NCI-H146 (cell line): Measurements from ENCODE around the gene CLIP3.
"Not testable (repeated sequence)": the region's sequence is repeated elsewhere in the genome, so short reads cannot be mapped to it uniquely, and the experiment has no call there.

ENCODE experiments used
- DNase-seq: peaks from one replicate; lab custom pipeline; 2025; lab: John Stamatoyannopoulos, UW

Gene CLIP3

DNA sequence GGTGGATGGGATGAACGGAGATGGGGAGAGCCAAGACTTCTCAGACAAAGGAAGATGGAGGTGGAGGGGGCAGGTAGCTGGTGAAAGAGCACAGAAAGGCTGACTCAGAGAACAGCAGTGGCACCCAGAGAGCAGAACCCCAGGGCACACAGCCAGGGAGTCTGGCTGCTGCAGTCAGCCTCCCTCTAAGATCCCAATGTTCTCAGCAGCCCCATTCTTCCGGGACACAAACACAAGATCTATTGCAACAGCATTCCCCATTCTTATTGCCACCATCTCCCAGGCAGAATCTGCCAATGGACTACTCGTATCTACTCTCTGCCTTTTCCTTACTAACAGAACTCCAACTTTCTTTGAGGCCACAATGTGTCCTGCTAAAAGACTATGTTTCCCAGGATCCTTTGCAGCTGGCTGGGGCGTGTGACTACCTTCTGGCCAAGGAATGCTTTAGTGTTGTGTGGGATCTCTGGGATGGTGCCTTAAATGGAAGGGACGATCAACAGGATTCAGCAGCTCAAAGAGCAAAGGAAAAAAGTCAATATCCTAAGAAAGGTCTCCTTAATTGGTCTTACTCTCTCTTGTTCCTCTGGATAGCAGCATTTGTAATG, 13.9 kb upstream of the CLIP3 start:
- DNase-seq: no peak

DNA sequence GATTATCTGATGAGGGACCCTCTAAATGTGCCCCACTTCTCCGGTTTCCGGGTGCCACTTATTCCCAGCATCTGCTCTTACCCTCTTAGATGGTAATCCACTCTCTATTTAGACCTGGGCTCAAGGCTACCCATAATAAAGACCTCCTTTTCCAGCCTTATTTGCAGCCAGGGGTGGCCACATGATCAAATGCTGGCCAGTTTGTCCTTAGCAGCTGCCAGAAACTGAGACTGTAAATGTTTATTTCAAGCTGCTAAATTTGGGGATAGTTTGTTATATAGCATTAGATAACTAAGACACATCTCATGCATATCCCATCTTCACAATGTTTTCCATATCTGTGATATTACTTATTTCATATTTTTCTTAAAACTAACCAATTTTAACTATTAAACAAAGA, 11.3 kb upstream of the CLIP3 start:
- no peak for DNase-seq

DNA sequence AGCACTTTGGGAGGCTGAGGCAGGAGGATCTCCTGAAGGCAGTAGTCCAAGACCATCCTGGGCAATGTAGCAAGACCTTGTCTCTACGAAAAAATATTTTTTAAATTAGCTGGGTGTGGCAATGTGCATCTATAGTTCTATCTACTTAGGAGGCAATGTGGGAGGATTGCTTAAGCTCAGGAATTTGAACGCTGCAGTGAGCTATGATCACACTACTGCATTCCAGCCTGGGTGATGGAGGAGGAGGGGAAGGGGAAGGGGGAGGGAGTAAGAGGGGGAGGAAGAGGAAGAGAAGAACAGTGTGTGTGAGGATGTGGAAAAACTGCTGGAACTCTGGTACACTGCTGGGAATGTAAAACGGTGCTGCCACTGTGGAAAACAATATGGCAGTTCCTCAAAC, 9.2 kb upstream of the CLIP3 start:
- no peak for DNase-seq

DNA sequence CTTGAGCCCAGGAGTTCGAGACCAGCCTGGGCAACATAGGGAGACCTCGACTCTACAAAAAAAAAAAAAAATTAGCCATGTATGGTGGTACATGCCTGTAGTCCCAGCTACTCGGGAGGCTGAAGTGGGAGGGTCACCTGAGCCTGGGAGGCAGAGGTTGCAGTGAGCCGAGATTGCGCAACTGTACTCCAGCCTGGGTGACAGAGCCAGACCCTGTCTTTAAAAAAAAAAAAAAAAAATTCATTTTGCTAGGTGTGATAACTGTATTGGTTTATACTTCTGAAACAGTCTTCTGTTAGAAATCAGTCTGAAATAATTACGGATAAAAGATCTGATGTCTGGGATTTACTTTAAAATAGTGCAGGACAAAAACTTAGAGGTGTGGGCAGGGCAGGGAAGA, 8.4 kb upstream of the CLIP3 start:
- not testable (repeated sequence) for DNase-seq

DNA sequence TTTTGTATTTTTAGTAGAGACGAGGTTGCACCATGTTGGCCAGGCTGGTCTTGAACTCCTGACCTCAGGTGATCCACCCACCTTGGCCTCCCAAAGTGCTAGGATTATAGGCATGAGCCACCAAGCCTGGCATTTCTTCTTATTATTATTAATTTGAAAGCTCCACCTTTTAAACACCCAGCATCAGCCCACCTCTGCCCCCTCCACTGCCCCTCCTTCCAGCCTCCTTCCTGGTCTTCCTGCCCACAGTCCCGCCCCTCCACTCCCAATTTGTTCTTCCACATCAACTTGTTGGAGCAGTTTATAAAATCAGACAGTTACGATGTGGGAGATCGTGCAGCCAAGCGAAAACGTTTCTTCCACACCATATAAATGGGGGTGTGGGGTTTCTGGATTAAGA, 7.8 kb upstream of the CLIP3 start:
- no peak for DNase-seq

DNA sequence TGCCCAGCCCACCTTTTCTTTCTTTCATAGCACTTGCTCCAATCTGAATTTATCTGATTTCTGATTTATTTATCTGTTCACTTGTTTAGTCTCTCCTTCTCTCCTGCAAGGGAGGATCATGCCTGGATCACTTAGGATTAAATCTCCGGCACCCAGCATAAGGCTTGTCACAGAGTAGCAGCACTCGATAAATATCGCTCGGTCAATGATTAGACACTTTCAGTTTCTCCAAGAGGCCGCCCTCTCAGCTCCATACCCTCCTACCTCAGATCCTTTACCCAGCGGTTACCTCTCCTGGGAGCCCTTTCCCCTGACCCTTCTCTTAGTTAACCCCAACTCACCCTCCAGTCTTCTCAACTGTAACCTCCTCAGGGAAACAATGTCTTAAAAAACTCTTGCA, 1.4 kb downstream of the CLIP3 start:
- DNase-seq: no peak

DNA sequence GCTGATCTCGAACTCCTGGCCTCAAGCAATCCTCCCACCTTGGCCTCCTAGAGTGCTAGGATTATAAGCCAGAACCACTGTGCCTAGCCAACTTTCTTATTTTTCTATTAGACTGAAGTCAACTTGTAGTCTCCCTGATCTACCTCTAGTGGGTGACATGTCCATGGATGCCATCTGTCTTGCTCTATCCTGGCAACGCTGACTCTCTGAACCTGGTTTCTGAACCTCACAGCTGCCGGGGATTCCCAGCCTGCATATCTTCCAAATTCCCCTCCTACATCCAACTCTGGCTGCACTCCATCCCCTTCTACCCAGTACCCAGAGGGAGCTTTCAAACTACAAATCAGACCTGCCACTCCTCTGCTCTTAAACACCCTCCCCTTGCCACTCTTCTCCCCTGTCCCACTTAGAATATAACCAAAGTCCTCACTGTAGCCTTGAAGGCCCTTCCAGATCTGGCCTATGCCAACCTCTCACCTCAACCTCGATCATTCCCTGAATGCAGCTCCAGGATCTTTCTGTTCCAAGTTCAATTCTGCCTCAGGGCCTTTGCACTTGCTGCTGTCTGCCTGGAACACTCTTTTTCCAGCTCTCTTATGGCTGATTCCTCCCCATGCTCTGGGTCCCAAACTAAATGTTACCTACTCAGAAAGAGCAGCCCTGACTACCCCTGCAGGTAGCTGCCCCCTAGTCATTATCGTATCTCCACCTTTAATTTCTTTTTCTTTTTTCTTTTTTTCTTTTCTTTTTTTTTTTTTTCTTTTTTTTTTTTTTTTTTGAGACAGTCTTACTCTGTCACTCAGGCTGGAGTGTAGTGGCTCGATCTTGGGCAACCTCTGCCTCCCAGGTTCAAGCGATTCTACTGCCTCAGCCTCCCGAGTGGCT, 2.2 kb downstream of the CLIP3 start:
- DNase-seq: no peak

DNA sequence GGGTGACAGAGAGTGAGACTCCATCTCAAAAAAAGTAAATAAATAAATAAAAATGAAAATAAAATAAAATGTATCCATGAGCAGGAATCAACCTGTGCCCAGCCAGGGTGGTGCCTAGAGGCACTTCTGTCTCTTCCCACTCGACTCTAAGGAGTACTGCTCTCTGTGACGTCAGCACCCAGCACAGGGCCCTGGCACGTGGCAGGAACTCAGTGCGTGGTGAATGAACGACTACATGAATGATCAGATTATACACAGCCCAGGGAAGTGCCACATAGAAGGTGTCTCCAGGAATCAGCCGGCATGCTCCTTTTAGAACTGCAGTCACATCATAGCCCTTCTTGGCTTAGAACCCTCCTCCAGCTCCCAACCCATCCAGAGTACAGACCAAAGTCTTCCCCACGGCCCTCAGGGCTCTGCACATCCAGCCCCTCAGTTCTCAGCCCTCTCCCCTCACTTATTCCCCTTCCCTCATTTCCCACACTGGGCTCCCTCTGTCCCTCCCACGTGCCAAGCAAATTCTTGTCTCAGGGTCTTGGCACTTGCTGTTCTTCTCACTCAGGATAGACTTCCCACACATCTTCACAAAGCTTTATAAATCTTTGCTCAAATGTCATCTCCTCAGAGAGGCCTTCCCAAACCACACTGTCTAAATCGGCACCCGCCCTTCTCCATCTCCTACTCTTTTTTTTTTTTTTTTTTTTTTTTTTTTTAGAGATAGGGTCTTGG, 4.2 kb downstream of the CLIP3 start:
- DNase-seq: no peak

DNA sequence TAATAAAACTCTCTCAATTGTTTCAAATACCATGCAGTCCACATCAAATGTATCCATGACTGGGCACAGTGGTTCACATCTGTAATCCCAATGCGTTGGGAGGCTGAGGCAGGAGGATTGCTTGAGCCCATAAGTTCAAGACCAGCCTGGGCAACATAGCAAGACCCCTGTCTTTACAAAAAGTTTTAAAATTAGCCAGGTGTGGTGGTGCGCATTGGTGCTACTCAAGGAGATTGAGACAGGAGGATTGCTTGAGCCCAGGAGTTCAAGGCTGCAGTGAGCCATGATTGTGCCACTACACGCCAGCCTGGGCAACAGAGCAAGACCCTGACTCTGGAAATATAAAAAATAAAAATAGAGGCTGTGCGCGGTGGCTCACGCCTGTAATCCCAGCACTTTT, 5.0 kb downstream of the CLIP3 start:
- DNase-seq: no peak

DNA sequence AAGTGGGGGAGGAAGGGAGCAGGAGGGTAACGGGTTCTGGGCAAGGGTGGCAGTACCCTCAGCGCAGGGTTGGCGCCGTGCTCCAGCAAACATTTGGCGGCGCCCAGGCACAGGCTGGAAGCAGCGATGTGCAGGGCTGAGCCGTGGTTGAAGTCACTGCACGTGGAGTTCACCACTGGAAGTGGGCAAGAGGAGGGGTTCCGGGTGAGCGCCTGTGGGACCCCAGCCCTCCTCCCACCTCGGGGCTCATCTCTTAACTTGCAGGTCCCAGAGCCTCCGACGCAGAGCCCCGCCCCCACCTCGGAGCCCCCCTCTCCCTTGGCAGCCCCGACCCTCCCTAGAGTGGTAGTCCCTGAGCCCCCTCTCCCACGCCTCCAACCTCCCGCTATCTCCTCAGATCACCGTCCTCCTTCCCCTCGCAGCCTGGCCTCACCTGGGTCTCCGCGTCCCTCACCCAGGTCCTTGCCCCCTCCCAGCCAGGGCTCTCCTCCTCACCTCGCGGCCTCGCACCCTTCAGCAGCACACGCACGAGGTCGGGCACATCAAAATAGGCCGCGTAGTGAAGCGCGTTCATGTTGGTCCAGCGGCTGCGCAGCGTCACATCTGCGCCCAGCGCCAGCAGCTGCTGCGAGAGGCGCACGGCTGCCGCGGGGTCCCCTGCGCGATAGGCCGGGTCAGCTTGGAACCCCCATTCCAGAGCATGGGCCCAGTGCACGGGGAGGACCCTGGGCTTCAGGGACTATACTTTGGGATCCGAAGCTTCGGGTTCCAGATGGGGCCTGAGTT, 6.4 kb downstream of the CLIP3 start:
- DNase-seq: no peak

DNA sequence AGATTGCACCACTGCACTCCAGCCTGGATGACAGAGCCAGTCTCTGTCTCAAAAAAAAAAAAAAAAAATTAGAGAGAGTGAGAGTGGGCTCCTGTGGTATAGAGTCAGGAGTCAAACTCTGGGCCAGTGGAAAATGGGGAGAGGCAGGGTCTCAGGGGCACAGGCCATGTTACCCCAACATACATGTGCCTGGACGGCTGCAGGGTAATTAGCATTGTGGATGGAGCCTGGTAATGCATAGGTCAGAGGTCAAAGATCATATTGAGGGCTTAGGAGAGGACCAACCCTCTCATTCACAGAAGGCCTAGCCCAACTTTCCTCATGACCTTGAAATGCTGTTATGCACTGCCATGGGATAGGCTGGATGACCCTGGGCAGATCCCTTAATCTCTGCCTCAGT, 7.1 kb downstream of the CLIP3 start:
- DNase-seq: no peak

DNA sequence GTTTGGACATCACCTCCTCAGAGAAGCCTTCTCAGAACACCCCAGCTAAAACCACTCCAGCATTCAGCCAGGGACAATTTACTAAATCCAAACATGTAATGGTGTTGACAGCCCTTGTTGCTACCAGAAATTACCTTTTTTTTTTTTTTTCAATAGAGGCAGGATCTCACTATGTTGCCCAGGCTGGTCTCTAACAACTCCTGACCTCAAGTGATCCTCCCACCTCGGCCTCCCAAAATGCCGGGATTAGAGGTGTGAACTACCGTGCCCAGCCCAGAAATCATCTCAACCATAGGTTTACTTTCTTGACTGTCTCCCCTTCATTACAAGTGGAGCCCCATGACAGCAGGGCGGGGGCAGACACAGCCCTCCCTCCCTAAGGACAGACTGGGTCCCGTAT, 9.2 kb downstream of the CLIP3 start:
- DNase-seq: no peak

DNA sequence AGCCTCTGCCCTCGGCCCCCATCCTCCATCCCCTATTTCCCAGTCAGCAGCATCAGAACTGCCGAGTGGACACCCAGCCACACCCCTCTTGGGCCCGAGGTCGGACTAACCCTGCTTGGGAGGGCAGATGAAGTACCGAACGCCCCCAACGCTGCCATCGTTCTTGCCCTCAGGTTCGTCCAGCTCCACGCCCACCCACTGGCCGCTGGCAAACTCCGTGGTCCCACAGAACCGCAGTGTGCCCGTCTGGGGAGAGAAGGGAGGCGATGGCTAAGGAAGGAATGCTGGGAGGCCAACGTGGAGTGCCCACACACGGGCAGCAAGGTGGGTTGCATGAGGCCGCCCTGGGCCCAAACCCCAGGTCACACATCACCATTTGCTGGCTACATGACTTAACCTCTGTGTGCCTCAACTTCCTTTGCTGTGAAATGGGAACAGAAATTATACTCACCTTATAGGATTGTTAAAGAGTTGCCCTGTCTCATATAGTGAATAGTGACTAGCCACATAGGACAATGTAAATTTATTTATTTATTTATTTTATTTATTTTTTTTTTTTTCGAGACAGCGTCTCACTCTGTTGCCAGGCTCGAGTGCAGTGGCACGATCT, 13.5 kb downstream of the CLIP3 start:
- no peak for DNase-seq

DNA sequence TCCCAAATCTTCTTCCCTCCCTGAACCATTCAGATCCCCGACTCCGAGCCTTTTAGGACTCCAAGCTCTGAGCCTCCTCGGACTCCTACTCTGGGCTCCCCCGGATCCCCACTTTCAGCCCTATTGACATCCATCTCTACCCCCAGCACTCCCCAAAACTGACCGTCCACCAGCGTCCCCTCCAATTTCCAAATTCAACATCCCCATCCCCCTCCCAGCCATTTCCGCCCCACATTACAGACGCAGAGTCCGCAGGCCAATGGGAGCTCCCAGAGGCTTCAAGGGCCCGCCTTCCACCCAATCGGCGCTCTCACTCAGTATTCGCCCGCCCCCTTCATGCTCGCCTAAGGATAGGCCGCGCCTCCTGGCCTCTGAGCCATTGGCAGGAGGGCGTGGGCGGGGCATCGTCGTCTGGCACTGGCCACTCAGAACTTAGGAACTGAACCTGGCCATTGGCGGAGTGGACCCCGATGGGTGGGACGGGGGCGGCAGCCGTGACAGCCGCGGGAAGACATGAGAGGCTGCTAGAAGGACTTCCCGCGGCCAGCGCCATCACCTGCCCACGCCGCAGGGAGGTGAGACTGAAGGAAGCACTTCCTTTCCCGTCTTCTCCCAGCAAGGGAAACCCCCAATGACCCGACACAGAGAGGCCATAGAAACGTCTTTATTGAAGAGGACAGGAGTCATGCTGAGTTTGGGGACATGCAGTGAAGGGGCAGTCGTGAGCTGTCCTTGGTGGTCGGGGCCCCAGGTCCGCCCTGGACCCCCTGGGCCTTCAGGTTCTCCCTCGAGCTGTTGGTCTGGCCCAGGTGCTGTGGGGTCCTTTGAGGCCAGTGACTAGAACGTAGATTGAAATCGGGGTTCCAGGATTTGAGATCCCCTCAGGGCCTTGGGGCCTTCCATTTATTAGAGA, 18.4 kb downstream of the CLIP3 start, which contains the start of gene ALKBH6:
Gene ALKBH6 (minus strand): TSS at position 202 of the 913 bp plus-strand sequence. CDS start 816 bp downstream, outside the sequence.
- peak; percentile 100 for DNase-seq

DNA sequence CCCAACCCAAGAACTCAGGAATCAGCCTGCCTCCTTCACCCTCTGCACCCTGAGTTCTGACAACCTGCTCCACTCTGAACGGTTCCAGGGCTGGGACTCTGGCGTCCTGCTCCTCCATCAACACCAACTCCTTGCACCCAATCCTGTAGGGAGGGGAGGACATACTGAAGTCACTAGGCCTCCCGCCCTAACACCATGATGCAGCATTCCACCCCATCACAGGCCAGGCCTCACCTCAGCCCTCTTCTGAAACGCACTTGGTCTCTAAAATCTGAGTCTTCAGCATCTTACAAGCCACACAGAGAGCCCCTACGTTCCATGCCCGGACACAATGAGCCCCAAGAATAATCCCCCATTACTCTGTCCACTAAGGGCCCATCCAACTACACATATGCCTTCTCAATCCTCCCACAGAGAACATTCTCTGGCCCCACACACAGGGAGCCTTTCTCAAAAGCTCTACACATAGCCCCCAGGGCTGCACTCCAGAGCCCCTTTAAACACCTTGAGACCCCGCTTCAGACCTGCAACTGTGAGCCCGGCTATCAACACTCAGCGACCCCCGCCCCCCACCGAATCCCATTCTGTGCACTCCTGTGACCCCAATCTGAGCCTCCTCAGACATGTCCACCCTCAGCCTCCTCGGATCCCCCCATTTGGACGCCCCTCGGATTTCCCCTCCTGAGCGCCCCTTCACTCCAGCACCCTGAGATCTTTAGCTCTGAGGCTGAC, 19.2 kb downstream of the CLIP3 start:
- no peak for DNase-seq

DNA sequence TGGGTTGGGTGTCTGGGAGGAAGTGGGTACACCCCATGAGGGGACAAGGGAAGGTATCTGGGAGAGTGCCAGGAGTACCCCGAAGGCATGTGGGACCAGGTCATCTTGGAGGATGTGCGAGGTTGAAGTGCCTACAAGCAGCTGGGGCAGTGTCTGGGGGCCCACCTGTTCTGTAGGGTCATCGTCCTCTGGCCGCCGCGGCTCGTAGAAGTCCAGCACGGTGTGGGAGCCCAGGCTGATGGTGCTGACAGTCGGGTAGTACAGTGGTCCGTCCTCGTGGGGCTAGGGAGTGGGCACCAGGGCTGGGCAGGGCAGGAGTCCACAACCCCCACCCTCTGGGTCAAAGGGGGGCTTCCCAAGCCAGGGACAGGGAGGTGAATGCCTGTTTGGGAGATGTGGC, 22.3 kb downstream of the CLIP3 start:
- DNase-seq: no peak

DNA sequence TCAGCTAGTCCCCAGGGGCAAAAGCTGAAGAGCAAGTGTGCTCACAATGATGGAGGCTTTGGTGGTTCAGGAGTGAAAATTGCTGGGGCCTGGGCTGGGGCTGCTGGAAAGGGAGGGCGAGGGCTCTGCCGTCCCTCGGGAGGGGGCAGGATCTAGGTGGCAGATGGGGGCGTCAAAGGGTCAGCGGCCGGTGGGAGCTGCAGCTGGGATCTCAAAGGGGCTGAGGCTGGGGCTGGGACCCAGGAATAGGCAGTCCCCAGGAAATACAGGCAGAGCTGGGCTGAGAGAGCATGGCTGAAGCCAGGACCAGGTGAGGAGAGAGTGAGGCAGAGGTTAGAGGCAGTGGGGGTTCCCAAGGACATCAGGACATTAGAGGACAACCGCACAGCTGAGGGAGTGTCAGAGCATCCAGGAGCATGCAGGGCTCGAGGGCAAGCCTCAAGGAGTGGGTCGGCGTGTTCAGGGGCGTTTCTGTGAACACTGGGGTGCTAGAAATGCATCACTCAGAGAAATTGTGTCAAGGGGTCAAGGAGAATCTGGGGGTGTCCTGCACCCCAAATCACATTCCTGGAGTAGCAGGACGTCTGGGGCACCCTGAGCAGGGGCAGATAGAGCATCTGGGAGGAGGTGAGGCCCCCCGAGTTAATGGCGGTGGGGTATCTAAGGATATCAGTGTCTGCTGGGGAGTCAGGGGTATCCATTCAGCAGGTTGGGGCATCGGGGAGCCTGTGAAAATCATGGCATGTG, 22.9 kb downstream of the CLIP3 start:
- peak; percentile 41 for DNase-seq

DNA sequence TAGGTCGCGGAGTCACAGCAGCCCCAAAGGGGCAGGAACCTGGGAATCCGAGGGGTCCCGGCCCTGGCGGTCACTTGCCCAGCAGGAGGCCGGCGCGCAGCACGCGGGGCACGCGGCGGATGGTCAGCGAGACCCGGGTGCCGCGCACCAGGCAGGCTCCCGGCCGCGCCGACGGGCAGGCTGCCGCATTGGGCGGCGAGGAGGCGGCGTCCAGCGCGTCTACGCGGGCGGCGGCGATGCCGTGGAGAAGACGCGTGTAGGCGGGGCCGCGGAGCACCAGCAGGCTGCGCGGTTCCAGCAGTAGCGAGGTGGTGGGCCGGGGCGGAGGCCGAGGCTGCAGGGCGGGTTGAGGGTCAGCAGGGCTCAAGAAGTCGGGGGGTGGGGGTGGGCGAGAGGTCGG, 23.5 kb downstream of the CLIP3 start:
- peak; percentile 80 for DNase-seq

DNA sequence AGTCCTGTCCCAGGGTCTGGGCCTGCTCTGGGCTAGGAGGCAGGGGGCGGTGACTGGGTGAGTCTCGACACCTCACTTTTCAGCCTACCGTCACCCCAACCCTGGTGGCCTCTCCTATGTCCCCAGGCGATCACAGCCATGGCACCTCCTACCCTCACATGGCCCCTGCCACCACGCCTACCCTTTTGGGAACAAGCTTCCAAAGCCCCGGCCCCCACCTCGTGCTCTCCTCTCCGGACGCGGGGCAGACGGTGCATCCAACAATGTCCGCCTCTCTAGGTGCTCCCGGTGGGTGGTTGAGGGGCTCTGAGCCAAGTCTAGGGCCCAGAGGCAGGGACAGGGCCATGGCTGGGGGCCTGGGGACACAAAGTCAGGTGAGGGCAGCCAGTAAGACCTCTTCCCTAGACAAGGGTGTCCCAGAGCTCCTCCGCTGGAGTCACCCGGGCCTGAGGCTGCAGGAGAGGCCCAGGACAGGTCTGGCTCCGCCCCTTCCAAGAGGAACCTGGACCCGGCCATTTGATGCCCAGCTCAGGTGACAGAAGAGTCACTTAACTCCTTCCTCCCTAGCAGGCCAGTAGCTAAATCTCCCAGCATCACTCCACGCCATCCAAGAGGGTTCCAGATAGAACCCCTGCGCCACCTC, 24.2 kb downstream of the CLIP3 start, which contains the start of gene SYNE4:
Gene SYNE4 (minus strand): TSS at position 478 of the 643 bp plus-strand sequence. CDS start 132 bp downstream, at position 346.
- DNase-seq: peak; percentile 69
